ENCODE results near the gene MOB1A.

DNA sequence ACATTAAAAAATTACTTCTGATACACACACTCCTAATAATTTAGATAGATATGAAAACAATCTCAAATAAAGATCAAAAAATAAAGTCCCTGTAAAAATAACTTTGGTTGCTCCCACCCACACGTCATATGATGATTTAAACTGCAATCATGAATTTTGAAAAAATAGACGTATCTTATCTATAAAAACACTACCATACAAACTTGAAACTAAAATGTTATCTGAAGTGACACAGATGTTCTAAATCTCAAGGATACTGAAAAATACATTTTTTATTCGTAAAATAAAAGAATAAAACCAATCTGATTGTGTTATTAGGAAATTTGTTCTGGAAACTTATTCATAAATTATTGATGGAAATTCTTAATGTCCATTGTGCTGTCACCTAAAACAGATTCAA, 22.8 kb downstream of the MOB1A start:
- TF ChIP-seq GABPA (IDR thresholded peaks at IDR 0.05; ENCODE audit: borderline replicate concordance, insufficient read depth, low read length), result no peak
- TF ChIP-seq EGR1 (IDR thresholded peaks at IDR 0.05; ENCODE audit: borderline replicate concordance, low read depth, low read length), result no peak
- TF ChIP-seq NANOG (IDR thresholded peaks at IDR 0.05; ENCODE audit: insufficient read depth, low read depth, low read length, poor library complexity, severe bottlenecking), result no peak
- no peak for TF ChIP-seq SP1 (IDR thresholded peaks at IDR 0.05; ENCODE audit: low read depth, low read length)
- TF ChIP-seq, protein P1, sequence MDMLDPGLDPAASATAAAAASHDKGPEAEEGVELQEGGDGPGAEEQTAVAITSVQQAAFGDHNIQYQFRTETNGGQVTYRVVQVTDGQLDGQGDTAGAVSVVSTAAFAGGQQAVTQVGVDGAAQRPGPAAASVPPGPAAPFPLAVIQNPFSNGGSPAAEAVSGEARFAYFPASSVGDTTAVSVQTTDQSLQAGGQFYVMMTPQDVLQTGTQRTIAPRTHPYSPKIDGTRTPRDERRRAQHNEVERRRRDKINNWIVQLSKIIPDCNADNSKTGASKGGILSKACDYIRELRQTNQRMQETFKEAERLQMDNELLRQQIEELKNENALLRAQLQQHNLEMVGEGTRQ (IDR thresholded peaks at IDR 0.05; ENCODE audit: low read length), result no peak
- TF ChIP-seq, protein P2, sequence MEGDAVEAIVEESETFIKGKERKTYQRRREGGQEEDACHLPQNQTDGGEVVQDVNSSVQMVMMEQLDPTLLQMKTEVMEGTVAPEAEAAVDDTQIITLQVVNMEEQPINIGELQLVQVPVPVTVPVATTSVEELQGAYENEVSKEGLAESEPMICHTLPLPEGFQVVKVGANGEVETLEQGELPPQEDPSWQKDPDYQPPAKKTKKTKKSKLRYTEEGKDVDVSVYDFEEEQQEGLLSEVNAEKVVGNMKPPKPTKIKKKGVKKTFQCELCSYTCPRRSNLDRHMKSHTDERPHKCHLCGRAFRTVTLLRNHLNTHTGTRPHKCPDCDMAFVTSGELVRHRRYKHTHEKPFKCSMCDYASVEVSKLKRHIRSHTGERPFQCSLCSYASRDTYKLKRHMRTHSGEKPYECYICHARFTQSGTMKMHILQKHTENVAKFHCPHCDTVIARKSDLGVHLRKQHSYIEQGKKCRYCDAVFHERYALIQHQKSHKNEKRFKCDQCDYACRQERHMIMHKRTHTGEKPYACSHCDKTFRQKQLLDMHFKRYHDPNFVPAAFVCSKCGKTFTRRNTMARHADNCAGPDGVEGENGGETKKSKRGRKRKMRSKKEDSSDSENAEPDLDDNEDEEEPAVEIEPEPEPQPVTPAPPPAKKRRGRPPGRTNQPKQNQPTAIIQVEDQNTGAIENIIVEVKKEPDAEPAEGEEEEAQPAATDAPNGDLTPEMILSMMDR (IDR thresholded peaks at IDR 0.05; ENCODE audit: control extremely low read depth in 1 of 3, insufficient read depth in 1 of 3, low read depth in 1 of 3, low read length in 3 of 3), result no peak
- no peak for TF ChIP-seq POLR2A (IDR thresholded peaks at IDR 0.05; ENCODE audit: control extremely low read depth in 1 of 2, low read depth in 2 of 2, low read length in 2 of 2)
- TF ChIP-seq CEBPB (IDR thresholded peaks at IDR 0.05; ENCODE audit: low read depth, low read length), result no peak
- no peak for TF ChIP-seq TAF1 (IDR thresholded peaks at IDR 0.05; ENCODE audit: low read depth, low read length)

Data from H1 (cell line).